ENCODE measurements around the gene ANK3.

GRCh38 chr10:60417024-60417423 lies 27.3 kb upstream of the ANK3 start:
- TF ChIP-seq, protein P1, sequence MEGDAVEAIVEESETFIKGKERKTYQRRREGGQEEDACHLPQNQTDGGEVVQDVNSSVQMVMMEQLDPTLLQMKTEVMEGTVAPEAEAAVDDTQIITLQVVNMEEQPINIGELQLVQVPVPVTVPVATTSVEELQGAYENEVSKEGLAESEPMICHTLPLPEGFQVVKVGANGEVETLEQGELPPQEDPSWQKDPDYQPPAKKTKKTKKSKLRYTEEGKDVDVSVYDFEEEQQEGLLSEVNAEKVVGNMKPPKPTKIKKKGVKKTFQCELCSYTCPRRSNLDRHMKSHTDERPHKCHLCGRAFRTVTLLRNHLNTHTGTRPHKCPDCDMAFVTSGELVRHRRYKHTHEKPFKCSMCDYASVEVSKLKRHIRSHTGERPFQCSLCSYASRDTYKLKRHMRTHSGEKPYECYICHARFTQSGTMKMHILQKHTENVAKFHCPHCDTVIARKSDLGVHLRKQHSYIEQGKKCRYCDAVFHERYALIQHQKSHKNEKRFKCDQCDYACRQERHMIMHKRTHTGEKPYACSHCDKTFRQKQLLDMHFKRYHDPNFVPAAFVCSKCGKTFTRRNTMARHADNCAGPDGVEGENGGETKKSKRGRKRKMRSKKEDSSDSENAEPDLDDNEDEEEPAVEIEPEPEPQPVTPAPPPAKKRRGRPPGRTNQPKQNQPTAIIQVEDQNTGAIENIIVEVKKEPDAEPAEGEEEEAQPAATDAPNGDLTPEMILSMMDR (IDR thresholded peaks at IDR 0.05 in 4 of 5, conservative IDR thresholded peaks at IDR 0.05 in 1 of 5): no peak
- no peak for TF ChIP-seq POLR2A (IDR thresholded peaks at IDR 0.05)
